H9 (cell line): ENCODE data around the gene GALNT17. TPM values are rescaled to one million over a fixed set of nuclear protein-coding genes. Genes with fewer than 3 reads are reported as not detected.

Experiments used
- DNase-seq: peaks from one replicate; pipeline ENCODE4 v3.0.0-alpha.2; 2017
- H2AFZ ChIP-seq: one replicate; pipeline ENCODE4 v1.6.1; 2013; ENCODE audit warnings: mild to moderate bottlenecking, low read length, control low read depth, moderate library complexity
- H2AK5ac ChIP-seq: 2 replicates; pipeline ENCODE4 v1.6.1; 2013; ENCODE audit warnings: low read length, control low read depth, mixed read lengths; ENCODE audit not compliant: insufficient read length
- H2BK120ac ChIP-seq: one replicate; pipeline ENCODE4 v1.6.1; 2013; ENCODE audit warnings: low read depth, mild to moderate bottlenecking, low read length, control low read depth, inconsistent platforms; ENCODE audit not compliant: poor library complexity, severe bottlenecking
- H2BK12ac ChIP-seq: 2 replicates; pipeline ENCODE4 v1.6.1; 2013; ENCODE audit warnings: low read length, control low read depth, mixed read lengths, low read depth; ENCODE audit not compliant: insufficient read length
- H2BK15ac ChIP-seq: 2 replicates; pipeline ENCODE4 v1.6.1; 2013; ENCODE audit warnings: low read depth, low read length, control low read depth
- H2BK20ac ChIP-seq: one replicate; pipeline ENCODE4 v1.6.1; 2013; ENCODE audit warnings: low read depth, mild to moderate bottlenecking, low read length, control low read depth, inconsistent platforms; ENCODE audit not compliant: poor library complexity, severe bottlenecking
- H2BK5ac ChIP-seq: 2 replicates; pipeline ENCODE4 v1.6.1; 2013; ENCODE audit warnings: low read length, control low read depth, mixed read lengths; ENCODE audit not compliant: insufficient read length
- H3K14ac ChIP-seq: 2 replicates; pipeline ENCODE4 v1.6.1; 2013; ENCODE audit warnings: low read length, control low read depth; ENCODE audit not compliant: insufficient read depth
- H3K18ac ChIP-seq: 2 replicates; pipeline ENCODE4 v1.6.1; 2013; ENCODE audit warnings: low read depth, mild to moderate bottlenecking, mixed read lengths, low read length, control low read depth; ENCODE audit not compliant: insufficient read length
- H3K23ac ChIP-seq: 2 replicates; pipeline ENCODE4 v1.6.1; 2013; ENCODE audit warnings: low read length, control low read depth, mixed read lengths, low read depth; ENCODE audit not compliant: insufficient read length
- H3K23me2 ChIP-seq: 2 replicates; pipeline ENCODE4 v1.6.1; 2013; ENCODE audit warnings: low read depth, mild to moderate bottlenecking, mixed read lengths, low read length, control low read depth; ENCODE audit not compliant: insufficient read length, poor library complexity, severe bottlenecking
- H3K27ac ChIP-seq: 2 replicates; pipeline ENCODE4 v1.5.1; 2013; ENCODE audit warnings: low read length, control low read depth, mixed read lengths, low read depth; ENCODE audit not compliant: insufficient read length
- H3K27me3 ChIP-seq: 2 replicates; pipeline ENCODE4 v1.6.1; 2013; ENCODE audit warnings: low read length, control low read depth, inconsistent platforms; ENCODE audit not compliant: insufficient read depth
- H3K4ac ChIP-seq: 2 replicates; pipeline ENCODE4 v1.6.1; 2013; ENCODE audit warnings: low read depth, mild to moderate bottlenecking, control low read depth, inconsistent platforms, low read length, moderate library complexity
- H3K4me1 ChIP-seq: 2 replicates; pipeline ENCODE4 v1.6.1; 2013; ENCODE audit warnings: low read length, control low read depth, inconsistent platforms; ENCODE audit not compliant: insufficient read depth
- H3K4me2 ChIP-seq: 2 replicates; pipeline ENCODE4 v1.6.1; 2013; ENCODE audit warnings: low read length, control low read depth, mixed read lengths; ENCODE audit not compliant: insufficient read length, insufficient read depth
- H3K56ac ChIP-seq: 2 replicates; pipeline ENCODE4 v1.6.1; 2013; ENCODE audit warnings: low read depth, mild to moderate bottlenecking, mixed read lengths, low read length, control low read depth; ENCODE audit not compliant: insufficient read length
- H3K79me1 ChIP-seq: 2 replicates; pipeline ENCODE4 v1.6.1; 2013; ENCODE audit warnings: low read depth, mild to moderate bottlenecking, moderate library complexity, low read length, control low read depth, inconsistent platforms; ENCODE audit not compliant: insufficient read depth, poor library complexity, severe bottlenecking
- H3K79me2 ChIP-seq: 2 replicates; pipeline ENCODE4 v1.6.1; 2013; ENCODE audit warnings: low read length, control low read depth, inconsistent platforms; ENCODE audit not compliant: insufficient read depth
- H3K9ac ChIP-seq: 2 replicates; pipeline ENCODE4 v1.6.1; 2013; ENCODE audit warnings: low read length, control low read depth, mixed read lengths; ENCODE audit not compliant: insufficient read length; ENCODE audit errors: extremely low read depth
- H3K9me3 ChIP-seq: one replicate; pipeline ENCODE4 v1.6.1; 2013; ENCODE audit warnings: low read depth, low read length, inconsistent platforms; ENCODE audit not compliant: control insufficient read depth
- H3T11ph ChIP-seq: one replicate; pipeline ENCODE4 v1.6.1; 2013; ENCODE audit warnings: mild to moderate bottlenecking, low read length, control low read depth, inconsistent platforms
- H4K20me1 ChIP-seq: one replicate; pipeline ENCODE4 v1.6.1; 2013; ENCODE audit not compliant: control insufficient read depth, insufficient read length, insufficient read depth
- H4K5ac ChIP-seq: 2 replicates; pipeline ENCODE4 v1.6.1; 2013; ENCODE audit warnings: low read depth, mild to moderate bottlenecking, mixed read lengths, low read length, control low read depth; ENCODE audit not compliant: insufficient read length
- H4K8ac ChIP-seq: replicated peaks from 2 replicates; pipeline ENCODE4 v1.6.1; 2013; ENCODE audit warnings: low read length, control low read depth, mixed read lengths, low read depth; ENCODE audit not compliant: insufficient read length
- H4K91ac ChIP-seq: 2 replicates; pipeline ENCODE4 v1.6.1; 2013; ENCODE audit warnings: low read depth, mild to moderate bottlenecking, moderate library complexity, mixed read lengths, low read length, control low read depth; ENCODE audit not compliant: insufficient read length
- H3K27ac Mint-ChIP-seq, 3 experiments: 2 replicates in 2 of 3; 3 replicates in 1 of 3; pipeline ENCODE4 v1.8.0; 2020 to 2021; ENCODE audit warnings: mixed read lengths in 3 of 3, mild to moderate bottlenecking in 1 of 3, moderate library complexity in 1 of 3
- H3K27me3 Mint-ChIP-seq: 2 replicates; pipeline ENCODE4 v1.8.0; 2021; ENCODE audit warnings: low read depth, mild to moderate bottlenecking, moderate library complexity, mixed read lengths
- H3K36me3 Mint-ChIP-seq, 3 experiments: 2 replicates in 2 of 3; 3 replicates in 1 of 3; pipeline ENCODE4 v1.8.0; 2020 to 2021; ENCODE audit warnings: low read depth in 3 of 3, mixed read lengths in 3 of 3; ENCODE audit not compliant: insufficient read depth in 1 of 3
- H3K4me1 Mint-ChIP-seq, 2 experiments: 2 replicates each; pipeline ENCODE4 v1.8.0; 2020; ENCODE audit warnings: mixed read lengths in 2 of 2
- H3K4me3 Mint-ChIP-seq, 2 experiments: 2 replicates in 1 of 2; 3 replicates in 1 of 2; pipeline ENCODE4 v1.8.0; 2020 to 2021; ENCODE audit warnings: mild to moderate bottlenecking in 2 of 2, mixed read lengths in 2 of 2, moderate library complexity in 1 of 2
- H3K9me3 Mint-ChIP-seq, 2 experiments: 2 replicates in 1 of 2; 3 replicates in 1 of 2; pipeline ENCODE4 v1.8.0; 2020; ENCODE audit warnings: mild to moderate bottlenecking in 2 of 2, mixed read lengths in 2 of 2, moderate library complexity in 1 of 2
- WGBS: extraction: QIAGEN DNeasy Blood & Tissue Kit; methylation state at CpG from one replicate; pipeline ENCODE4 v1.1.7; 2013; ENCODE audit warnings: missing lambda C conversion rate, low lambda C conversion rate, mixed read lengths; ENCODE audit not compliant: insufficient read length; ENCODE audit errors: extremely low coverage; 5-methylcytosine and 5-hydroxymethylcytosine counted together
- total RNA-seq: library from RNA; stranded (reverse); gene quantifications from 2 replicates; pipeline ENCODE4 v1.2.1, GENCODE V29; 2021
- TF ChIP-seq, protein P1 (sequence below): fragments of 200-600 bp; sonication (generic); conservative IDR thresholded peaks from 3 replicates; pipeline ENCODE4 v1.8.0; 2021; ENCODE audit warnings: antibody characterized with exemption, mild to moderate bottlenecking

GALNT17 gene
- total RNA-seq, 1 experiment from 2014 or later: 43.2 TPM

DNA sequence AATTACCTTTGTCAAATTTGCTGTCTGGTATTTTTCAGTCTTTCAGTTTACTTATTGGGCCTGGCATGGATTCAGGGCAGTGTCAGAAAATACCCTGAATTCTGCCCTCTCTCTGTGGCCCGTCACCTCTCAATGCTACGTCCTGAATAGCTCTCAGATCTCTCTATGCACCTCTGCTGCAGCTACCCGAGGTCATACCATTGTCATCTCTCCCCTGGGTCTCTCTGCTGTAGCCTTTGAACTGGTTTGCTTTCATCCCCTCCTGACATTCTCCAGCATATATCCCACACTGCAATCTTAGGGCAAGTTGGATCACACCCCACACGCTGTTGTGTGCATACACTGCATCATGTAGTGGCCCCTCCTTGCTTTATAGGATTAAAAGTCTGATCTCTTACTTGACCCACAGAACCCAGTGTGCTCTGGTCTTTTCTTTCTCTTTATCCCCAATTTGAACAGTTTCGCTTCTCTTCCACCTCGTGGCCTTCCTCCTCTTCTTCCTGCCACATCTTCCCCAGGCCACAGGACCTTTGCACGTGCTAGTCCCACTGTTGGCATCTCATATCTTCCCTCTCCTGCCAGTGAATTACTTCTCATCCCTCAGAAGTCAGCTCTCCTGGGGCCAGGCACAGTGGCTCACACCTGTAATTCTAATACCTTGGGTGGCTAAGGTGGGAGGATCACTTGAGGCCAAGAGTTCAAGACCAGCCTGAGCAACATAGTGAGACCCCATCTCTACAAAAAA is 372.9 kb downstream of the GALNT17 start:
- Mint-ChIP-seq H3K9me3 (no peaks in the 10 kb centered on the region), H3K27ac (peak overlapping the region in 2 of 3 experiments; percentile 27 to 29; a peak in 3 of 7 replicates), H3K36me3 (peaks cover 10 to 37% (median 25%) of the 10 kb centered on the region in 3 experiments; a peak in 6 of 7 replicates), H3K4me3 (no peak overlapping the region; a peak in 1 of 5 replicates), H3K4me1 (peaks cover 24 to 30% of the 10 kb centered on the region in 2 experiments), H3K27me3 (no peaks in the 10 kb centered on the region)
- no CpG with 5 or more reads among the region's 7 CpGs for WGBS
- Histone ChIP-seq H3K56ac (no peak overlapping the region), H3K79me1 (no peaks in the 10 kb centered on the region), H2AFZ (no peak overlapping the region), H4K5ac (no peak overlapping the region), H2AK5ac (no peak overlapping the region), H3K79me2 (no peaks in the 10 kb centered on the region), H2BK15ac (no peak overlapping the region), H2BK20ac (no peak overlapping the region), H3K9ac (no peak overlapping the region), H3K23me2 (no peaks in the 10 kb centered on the region), H2BK5ac (no peak overlapping the region), H3K23ac (no peak overlapping the region), H3K14ac (no peak overlapping the region), H3K4ac (no peak overlapping the region), H4K20me1 (no peaks in the 10 kb centered on the region), H4K91ac (no peak overlapping the region), H3K9me3 (no peaks in the 10 kb centered on the region), H3K27ac (no peak overlapping the region), H2BK120ac (no peak overlapping the region), H4K8ac (no peak overlapping the region), H3K27me3 (no peaks in the 10 kb centered on the region), H3K4me2 (no peak overlapping the region), H3T11ph (no peak overlapping the region), H2BK12ac (no peak overlapping the region), H3K4me1 (peaks cover 3% of the 10 kb centered on the region; the same call in 1 of the 2 replicates), H3K18ac (no peak overlapping the region)
- TF ChIP-seq, protein P1, sequence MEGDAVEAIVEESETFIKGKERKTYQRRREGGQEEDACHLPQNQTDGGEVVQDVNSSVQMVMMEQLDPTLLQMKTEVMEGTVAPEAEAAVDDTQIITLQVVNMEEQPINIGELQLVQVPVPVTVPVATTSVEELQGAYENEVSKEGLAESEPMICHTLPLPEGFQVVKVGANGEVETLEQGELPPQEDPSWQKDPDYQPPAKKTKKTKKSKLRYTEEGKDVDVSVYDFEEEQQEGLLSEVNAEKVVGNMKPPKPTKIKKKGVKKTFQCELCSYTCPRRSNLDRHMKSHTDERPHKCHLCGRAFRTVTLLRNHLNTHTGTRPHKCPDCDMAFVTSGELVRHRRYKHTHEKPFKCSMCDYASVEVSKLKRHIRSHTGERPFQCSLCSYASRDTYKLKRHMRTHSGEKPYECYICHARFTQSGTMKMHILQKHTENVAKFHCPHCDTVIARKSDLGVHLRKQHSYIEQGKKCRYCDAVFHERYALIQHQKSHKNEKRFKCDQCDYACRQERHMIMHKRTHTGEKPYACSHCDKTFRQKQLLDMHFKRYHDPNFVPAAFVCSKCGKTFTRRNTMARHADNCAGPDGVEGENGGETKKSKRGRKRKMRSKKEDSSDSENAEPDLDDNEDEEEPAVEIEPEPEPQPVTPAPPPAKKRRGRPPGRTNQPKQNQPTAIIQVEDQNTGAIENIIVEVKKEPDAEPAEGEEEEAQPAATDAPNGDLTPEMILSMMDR: no peak
- DNase-seq: peak; percentile 32
